Mesothelial cell of epicardium (in vitro differentiated cells): Measurements from ENCODE around the gene AQR. TPM values are rescaled to one million over a fixed set of nuclear protein-coding genes. Genes with fewer than 3 reads are reported as not detected.
"Not testable (repeated sequence)": the region's sequence is repeated elsewhere in the genome, so short reads cannot be mapped to it uniquely, and the experiment has no call there.

ENCODE experiments used
- DNase-seq, 2 experiments: peaks; one replicate each; pipeline ENCODE4 v3.0.0; 2021; ENCODE audit warnings: low spot score in 2 of 2; ENCODE audit not compliant: unreplicated experiment in 2 of 2
- H3K27ac Mint-ChIP-seq: 2 replicates; pipeline ENCODE4 v1.8.0; 2021; ENCODE audit warnings: mixed read lengths
- H3K27me3 Mint-ChIP-seq: 2 replicates; pipeline ENCODE4 v1.8.0; 2021; ENCODE audit warnings: low read depth, mixed read lengths
- H3K36me3 Mint-ChIP-seq: 2 replicates; pipeline ENCODE4 v1.8.0; 2021; ENCODE audit warnings: mixed read lengths
- H3K4me1 Mint-ChIP-seq: 2 replicates; pipeline ENCODE4 v1.8.0; 2021; ENCODE audit warnings: mixed read lengths
- H3K4me3 Mint-ChIP-seq: 2 replicates; pipeline ENCODE4 v1.8.0; 2021; ENCODE audit warnings: mild to moderate bottlenecking, moderate library complexity, mixed read lengths
- H3K9me3 Mint-ChIP-seq: 2 replicates; pipeline ENCODE4 v1.8.0; 2021; ENCODE audit warnings: mixed read lengths
- CTCF ChIP-seq: fragments of 200-600 bp; sonication (generic); IDR thresholded peaks from one replicate; pipeline ENCODE4 v1.5.0; 2021; ENCODE audit warnings: antibody characterized with exemption; ENCODE audit not compliant: unreplicated experiment
- total RNA-seq: library from RNA; stranded (reverse); gene quantifications from 3 replicates; pipeline ENCODE4 v1.2.1, GENCODE V29; 2021

The AQR gene
- total RNA-seq, 1 donor from 2014 or later, result 46.2 TPM

DNA sequence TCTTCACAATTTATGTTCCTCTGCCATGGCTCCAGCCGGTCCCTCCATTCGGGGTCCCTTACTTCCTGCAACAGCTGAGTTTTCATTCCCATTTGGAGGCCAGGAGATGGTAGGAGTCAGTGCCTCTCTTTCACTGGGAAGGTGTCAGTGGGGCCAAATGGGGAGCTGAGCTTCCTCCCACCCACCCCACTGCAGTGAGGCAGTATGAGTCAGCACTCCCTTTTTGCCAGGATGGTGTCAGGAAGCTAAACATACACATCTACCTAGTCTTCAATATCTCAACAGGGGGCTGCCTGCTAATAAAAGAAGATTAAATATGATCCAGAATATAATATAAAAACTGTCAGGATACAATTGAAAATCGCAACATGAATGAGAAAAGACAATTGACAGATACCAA lies 161.5 kb downstream of the AQR start:
- TF ChIP-seq CTCF, result no peak
- Mint-ChIP-seq H3K36me3 (no peaks in the 10 kb centered on the region), H3K27me3 (no peaks in the 10 kb centered on the region), H3K4me3 (no peak overlapping the region), H3K27ac (no peak overlapping the region), H3K9me3 (peaks cover 20% of the 10 kb centered on the region), H3K4me1 (peaks cover 6% of the 10 kb centered on the region)
- no peak for DNase-seq

DNA sequence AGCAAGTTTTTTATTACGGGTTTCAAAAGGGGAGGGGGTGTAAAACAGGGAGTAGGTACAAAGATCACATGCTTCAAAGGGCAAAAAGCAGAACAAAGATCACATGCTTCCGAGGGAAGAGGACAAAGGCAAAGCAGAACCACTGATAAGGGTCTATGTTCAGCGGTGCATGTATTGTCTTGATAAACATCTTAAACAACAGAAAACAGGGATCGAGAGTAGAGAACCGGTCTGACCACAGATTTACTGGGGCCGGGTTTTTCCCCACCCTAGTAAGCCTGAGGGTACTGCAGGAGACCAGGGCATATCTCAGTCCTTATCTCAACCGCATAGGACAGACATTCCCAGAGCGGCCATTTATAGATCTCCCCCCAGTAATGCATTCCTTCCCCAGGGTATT lies 162.3 kb downstream of the AQR start:
- not testable (repeated sequence) for H3K36me3 Mint-ChIP-seq, DNase-seq, H3K4me3 Mint-ChIP-seq, H3K27ac Mint-ChIP-seq, H3K27me3 Mint-ChIP-seq, H3K4me1 Mint-ChIP-seq
- H3K9me3 Mint-ChIP-seq, result peaks cover 20% of the 10 kb centered on the region

DNA sequence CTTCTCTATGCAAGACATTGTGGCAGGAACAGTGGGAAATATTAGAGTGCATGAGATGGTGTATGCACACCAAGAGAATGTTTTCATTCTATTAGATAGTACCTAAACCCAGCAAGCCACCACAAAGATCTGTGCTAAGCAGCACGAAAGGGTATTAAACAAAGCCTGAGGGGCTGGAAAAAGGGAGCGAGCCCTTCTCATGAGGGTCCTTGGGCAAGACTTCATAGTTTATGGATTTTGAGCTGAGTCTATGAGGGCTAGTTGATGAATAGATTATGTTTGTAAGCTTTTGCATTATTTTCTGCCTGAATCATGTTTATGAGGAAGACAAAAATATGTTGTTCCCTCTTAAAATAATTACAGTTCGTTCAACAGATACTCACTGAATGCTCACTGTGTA lies 164.8 kb downstream of the AQR start:
- peaks cover 12% of the 10 kb centered on the region for H3K4me1 Mint-ChIP-seq
- DNase-seq, result no peak
- no peak for TF ChIP-seq CTCF
- no peaks in the 10 kb centered on the region for H3K27me3 Mint-ChIP-seq
- no peaks in the 10 kb centered on the region for H3K36me3 Mint-ChIP-seq
- no peak overlapping the region for H3K27ac Mint-ChIP-seq
- H3K9me3 Mint-ChIP-seq, result peaks cover 20% of the 10 kb centered on the region
- H3K4me3 Mint-ChIP-seq, result no peak overlapping the region

- Mint-ChIP-seq H3K36me3 (no peaks in the 10 kb centered on the region), H3K9me3 (peaks cover 17% of the 10 kb centered on the region), H3K4me1 (peaks cover 19% of the 10 kb centered on the region), H3K27ac (no peak overlapping the region), H3K27me3 (no peaks in the 10 kb centered on the region), H3K4me3 (no peak overlapping the region)
- DNase-seq, result no peak
- TF ChIP-seq CTCF, result no peak
Observed at GRCh38 chr15:34804113-34804512, 165.4 kb downstream of the AQR start.

GRCh38 chr15:34802803-34803750 lies 166.5 kb downstream of the AQR start:
- H3K36me3 Mint-ChIP-seq, result no peaks in the 10 kb centered on the region
- peaks cover 20% of the 10 kb centered on the region for H3K4me1 Mint-ChIP-seq
- H3K4me3 Mint-ChIP-seq, result no peak overlapping the region
- TF ChIP-seq CTCF, result no peak
- peaks cover 8% of the 10 kb centered on the region for H3K9me3 Mint-ChIP-seq
- DNase-seq, result no peak
- H3K27me3 Mint-ChIP-seq, result no peaks in the 10 kb centered on the region
- H3K27ac Mint-ChIP-seq, result no peak overlapping the region

DNA sequence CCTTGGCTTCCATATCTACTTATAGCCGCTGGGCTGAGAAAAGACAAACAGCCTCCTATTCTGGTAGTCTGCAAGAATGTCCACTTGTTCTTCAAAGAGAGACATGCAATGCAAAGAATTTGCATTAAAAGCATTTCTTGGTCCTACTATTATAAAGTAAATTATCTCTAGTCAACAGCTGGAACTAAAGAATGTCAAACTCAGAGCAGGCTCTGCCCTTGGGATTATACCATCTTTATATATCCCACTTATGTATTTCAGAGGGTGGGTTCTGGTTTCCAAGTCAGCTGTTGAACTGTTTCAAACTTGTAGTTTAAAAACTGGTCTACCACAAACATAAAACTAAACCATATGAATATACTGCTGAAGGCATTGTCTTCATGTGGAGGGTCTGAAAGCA lies 167.2 kb downstream of the AQR start:
- Mint-ChIP-seq H3K27ac (no peak overlapping the region), H3K4me1 (peaks cover 20% of the 10 kb centered on the region), H3K36me3 (no peaks in the 10 kb centered on the region), H3K9me3 (peaks cover 8% of the 10 kb centered on the region), H3K4me3 (no peak overlapping the region), H3K27me3 (peaks cover 2% of the 10 kb centered on the region)
- DNase-seq, result no peak
- no peak for TF ChIP-seq CTCF
